ENCODE results near the gene RNF220.

RNF220 gene

GRCh38 chr1:44641126-44642102, 236.4 kb downstream of the RNF220 start:
- DNase-seq: no peak

DNA sequence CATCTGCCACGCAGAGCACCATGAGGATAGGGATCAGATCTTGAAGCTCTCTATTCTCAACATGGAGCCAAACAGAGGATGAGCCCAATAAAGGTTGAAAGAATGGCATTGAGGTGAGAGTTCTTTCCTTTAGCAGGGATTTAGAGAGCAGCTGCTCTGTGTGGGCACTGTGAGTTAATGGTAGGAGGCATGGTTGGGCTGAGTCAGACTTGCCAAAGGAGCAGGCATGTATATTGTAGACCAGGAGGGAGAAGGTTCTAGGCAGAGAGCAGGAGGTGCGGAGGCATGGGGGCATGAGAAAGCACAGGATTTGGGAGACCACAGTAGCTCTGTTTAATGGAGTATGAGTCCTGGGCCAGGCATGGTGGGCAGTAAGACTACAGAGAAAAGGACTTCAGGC, 237.2 kb downstream of the RNF220 start:
- DNase-seq: no peak

DNA sequence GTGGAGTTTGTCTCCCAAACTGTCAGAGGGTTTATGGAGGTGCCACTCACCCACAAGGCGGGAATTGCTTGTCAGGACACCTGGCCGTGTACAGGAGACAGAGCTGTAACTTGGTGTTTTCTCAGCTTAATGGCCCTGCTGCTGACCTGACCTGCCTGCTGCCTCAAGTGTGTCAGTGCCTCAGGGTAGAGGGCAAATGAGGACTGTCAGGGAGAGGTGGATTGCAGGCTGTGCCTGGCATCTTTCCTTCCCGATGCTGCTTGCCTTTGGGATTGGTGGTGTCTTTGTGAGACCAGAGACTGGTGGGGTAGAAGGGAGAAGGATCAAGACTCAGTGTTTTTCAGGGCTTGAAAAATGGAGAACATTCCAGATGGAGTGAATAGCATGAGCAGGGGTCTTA, 237.9 kb downstream of the RNF220 start:
- no peak for DNase-seq

DNA sequence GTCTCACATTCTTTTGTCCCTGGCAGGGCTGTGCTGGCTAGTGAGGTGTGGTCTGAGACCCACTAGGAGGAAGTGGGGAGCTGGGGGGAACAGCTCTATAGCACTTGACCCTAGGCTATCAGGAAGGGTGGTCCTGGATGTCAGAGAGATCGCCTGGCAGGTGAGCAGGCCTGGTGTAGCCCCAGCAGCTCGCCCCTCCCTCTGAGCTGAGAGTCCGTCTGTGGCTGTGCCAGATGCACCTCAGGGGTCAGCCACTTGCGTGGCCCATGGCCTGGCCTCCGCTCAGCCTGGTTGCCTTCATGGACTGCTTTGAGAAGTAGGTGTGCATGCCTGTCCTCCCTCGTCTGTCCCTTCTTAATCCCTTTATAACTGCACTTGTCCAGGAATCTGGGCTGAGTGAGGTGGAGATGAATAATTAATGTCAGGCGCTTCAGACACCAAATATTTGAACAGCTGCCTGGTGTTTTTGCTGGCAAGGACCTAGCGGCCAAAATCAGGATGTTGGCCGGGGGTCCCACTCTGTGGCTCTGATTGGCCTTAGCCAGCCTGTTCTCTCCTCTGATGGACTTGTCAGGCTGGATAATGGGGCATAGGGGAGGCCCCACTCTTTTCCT, 238.8 kb downstream of the RNF220 start:
- no peak for DNase-seq

DNA sequence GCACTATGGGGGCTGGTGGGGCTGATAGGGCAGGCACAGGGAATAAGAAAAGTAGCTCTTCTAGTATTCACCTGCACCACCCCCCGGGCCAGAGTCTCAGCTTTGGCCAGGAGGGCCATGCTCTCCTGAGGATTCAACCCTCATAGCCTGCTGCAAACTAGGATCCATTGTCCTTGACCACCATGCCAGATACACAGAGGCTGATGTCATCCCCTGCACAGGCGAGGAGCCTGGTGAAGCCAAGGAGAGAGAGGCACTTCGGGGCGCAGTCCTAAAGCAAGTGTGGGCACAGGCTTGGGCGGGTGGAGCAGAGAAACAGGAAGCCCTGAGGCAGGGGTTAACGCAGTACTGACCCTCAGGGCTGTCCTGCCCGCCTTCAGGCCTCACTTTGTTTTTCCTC, 239.8 kb downstream of the RNF220 start:
- no peak for DNase-seq

DNA sequence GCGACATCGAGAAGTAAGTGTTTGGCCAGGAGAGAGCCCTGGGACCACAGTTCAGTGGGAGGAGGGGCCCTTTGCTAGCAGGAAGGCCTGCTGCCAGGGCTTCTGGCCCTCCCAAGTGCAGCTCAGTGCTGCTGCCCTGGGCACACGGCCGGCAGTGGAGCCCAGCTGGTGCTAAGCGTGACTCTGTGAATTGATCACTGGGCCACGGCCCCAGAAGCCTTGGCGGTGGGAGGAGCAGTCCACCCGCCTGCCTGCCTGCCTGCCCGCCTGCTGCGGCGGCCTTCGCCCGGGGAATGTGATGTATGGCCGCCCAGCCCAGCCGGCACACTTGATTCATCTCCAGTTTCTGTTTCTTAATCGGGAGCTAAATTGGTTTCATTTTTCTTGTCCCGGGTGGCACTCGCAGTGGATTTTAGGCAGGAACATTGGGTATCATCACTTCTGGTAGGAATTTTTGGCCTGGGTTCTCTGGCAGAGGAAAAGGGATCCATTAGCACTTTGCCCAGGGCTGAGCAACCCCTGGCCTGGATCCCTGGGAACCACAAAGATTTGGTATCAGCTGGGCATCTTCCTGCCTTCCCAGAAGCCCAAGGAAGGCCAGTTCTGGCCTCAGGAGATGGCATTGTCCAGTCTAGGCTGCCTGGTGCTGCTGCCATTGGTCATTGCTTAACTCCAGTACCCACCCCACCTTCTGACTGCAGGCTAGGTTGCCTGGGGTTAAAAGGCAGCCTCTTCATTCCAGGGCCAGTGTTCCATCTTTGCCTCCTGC, 240.6 kb downstream of the RNF220 start:
- no peak for DNase-seq

- DNase-seq: no peak
Observed at GRCh38 chr1:44646261-44647110, 241.4 kb downstream of the RNF220 start.

GRCh38 chr1:44647896-44648295, 242.8 kb downstream of the RNF220 start:
- no peak for DNase-seq

DNA sequence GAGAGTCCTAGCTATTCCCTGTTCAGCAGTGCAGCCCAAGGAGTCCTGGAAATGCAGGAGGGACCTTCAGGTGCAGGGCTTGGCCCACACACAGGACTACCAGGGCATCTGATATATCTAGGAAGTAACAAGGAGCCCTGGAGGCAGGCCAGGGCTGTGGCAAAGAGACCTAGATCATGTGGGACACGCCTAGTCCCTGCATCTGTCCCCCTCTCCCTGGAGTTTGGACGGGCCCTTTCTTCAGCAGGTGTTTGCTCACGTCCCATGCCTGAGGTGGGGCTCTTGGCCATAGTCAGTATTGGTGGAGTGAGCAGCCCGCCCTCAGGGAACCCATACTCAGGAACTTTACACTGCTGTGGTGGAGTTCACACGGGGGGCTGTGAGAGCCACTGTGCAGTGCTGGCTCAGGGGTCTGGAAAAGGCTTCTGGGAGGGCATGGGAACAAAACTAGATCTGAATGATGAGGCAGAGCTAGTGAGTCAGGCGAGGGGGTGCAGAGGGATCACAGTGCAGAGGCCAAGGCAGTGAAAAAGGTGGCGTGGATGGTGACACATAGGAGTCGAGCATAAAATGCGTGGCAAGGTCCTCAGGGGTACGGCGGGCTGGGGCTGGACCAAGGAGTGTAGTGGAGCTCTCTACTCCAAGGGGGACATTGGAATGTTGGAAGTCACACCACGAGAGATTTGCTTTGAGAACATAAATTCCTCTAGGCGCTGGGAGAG, 243.6 kb downstream of the RNF220 start:
- no peak for DNase-seq

- DNase-seq: no peak
Observed at GRCh38 chr1:44649788-44650158, 244.7 kb downstream of the RNF220 start.

DNA sequence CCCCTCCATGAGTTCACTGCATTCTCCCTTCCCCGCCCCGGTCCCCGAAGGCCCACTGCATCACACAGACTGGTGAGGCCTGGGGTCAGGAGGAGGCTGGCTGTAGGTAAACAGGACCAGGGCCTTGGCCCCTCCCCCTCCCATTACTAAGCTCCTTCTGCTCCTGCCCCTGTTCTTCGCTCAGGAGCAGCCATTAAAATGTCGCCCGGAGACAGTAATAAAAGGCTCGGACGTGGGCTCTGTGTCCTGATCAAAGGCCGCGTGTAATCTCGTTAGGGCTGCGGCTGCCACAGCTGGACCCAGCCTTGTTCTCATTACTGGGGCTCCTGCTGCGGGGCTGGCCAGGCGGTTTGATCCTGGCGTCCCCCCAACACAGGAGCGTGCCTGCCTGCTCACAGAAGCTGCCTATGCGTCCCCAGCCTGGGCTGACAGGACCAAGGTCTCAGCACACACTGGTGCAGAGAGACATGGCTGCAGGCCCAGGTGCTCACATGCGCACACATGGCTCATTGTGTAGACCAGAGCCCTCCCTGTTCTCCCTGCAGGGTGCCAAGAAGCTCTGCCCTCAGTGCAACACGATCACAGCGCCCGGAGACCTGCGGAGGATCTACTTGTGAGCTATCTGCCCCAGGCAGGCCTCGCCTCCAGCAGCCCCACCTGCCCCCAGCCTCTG, 245.2 kb downstream of the RNF220 start:
- DNase-seq: no peak

DNA sequence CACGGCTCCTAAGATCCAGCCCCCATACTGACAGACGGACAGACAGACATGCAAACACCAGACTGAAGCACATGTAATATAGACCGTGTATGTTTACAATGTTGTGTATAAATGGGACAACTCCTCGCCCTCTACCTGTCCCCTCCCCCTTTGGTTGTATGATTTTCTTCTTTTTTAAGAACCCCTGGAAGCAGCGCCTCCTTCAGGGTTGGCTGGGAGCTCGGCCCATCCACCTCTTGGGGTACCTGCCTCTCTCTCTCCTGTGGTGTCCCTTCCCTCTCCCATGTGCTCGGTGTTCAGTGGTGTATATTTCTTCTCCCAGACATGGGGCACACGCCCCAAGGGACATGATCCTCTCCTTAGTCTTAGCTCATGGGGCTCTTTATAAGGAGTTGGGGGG, 246.0 kb downstream of the RNF220 start:
- no peak for DNase-seq

GRCh38 chr1:44652445-44653106, 247.5 kb downstream of the RNF220 start:
- peak; percentile 50 for DNase-seq

GRCh38 chr1:44653107-44653964, 248.3 kb downstream of the RNF220 start:
- DNase-seq: no peak

DNA sequence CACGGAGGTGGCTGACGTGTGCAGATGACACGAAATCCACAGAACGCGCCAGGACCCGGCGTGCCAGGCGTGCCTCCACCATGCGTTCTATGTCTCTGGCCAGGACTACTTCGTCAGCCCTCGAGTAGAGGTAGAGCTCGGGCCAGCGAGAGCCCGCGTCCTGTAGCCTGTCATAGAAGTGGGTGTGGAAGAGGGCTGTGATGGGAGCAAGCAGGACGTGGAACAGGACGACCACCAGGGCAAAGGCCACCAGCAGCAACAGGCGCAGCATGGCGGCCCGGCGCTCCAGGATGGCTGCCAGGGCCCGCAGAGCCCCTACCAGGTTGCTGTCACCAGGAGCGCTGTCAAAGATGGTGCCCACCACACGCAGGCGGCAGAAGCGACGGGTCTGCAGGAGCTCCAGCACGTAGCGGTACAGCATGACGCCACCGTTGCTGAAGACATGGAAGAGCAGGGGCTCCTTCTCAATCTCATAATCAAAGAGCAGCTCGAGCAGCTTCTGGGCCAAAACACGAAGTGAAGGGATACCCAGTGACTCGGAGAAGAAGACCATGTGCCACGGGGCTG, 249.6 kb downstream of the RNF220 start:
- DNase-seq: no peak

GRCh38 chr1:44655609-44656008, 250.6 kb downstream of the RNF220 start:
- no peak for DNase-seq

- DNase-seq: no peak
Observed at GRCh38 chr1:44659566-44659965, 254.5 kb downstream of the RNF220 start.

DNA sequence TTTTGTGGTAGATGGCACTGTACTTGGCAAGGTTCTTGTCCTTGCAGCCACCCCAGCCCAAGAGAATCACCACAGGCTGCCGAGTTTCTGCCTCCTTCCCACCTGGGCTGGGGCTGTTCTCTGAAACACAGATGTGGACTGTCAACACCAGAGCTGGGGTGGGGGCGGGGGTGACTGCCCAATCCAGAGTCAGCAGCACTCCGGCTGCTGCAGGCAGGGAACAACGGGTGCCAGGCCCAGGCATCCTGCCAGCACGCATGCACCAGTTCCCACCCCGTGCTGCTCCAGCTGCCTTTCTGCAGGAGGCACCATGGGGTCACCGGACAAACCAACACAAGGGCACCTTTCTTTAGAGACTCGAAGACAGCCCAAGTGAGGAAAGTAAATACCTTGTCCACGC, 255.1 kb downstream of the RNF220 start:
- no peak for DNase-seq
